BLaER1 treated with 17β-estradiol and CSF1 and Interleukin-3, amounts not matched to agents 10 nM and 100 nM (cell line): ENCODE data around the gene EPB41L4A.

ENCODE experiments used
- H3K27ac ChIP-seq, 11 experiments: shearing (Covaris generic); formaldehyde crosslinking; 2 replicates each; pipeline ENCODE4 v1.8.1; 2022
- H3K27me3 ChIP-seq, 11 experiments: shearing (Covaris generic); formaldehyde crosslinking; 2 replicates each; pipeline ENCODE4 v1.8.1; 2022
- H3K36me3 ChIP-seq, 11 experiments: shearing (Covaris generic); formaldehyde crosslinking; 2 replicates each; pipeline ENCODE4 v1.8.1; 2022
- H3K4me1 ChIP-seq, 10 experiments: shearing (Covaris generic); formaldehyde crosslinking; 2 replicates each; pipeline ENCODE4 v1.8.1; 2022
- H3K4me2 ChIP-seq, 11 experiments: shearing (Covaris generic); formaldehyde crosslinking; 2 replicates each; pipeline ENCODE4 v1.8.1; 2022
- H3K4me3 ChIP-seq, 10 experiments: shearing (Covaris generic); formaldehyde crosslinking; 2 replicates each; pipeline ENCODE4 v1.8.1; 2022
- H3K9ac ChIP-seq, 11 experiments: shearing (Covaris generic); formaldehyde crosslinking; 2 replicates each; pipeline ENCODE4 v1.8.1; 2022
- H3K9me3 ChIP-seq, 11 experiments: shearing (Covaris generic); formaldehyde crosslinking; replicated peaks in 1 of 11; 2 replicates each; pipeline ENCODE4 v1.8.1; 2022
- H4K20me1 ChIP-seq, 11 experiments: shearing (Covaris generic); formaldehyde crosslinking; 2 replicates each; pipeline ENCODE4 v1.8.1; 2022
- Cebpa-rat ChIP-seq, 11 experiments: shearing (Covaris generic); IDR thresholded peaks; 2 replicates each; pipeline ENCODE4 v1.8.1; 2022

The EPB41L4A gene

GRCh38 chr5:112159435-112159834, 259.6 kb downstream of the EPB41L4A start:
- Histone ChIP-seq H3K27ac (no peak overlapping the region), H3K4me1 (peaks cover 12 to 24% (median 19%) of the 10 kb centered on the region in 10 experiments), H3K36me3 (peaks cover 23 to 30% (median 30%) of the 10 kb centered on the region in 11 experiments), H4K20me1 (peaks cover 14 to 33% (median 31%) of the 10 kb centered on the region in 11 experiments; a peak in 21 of 22 replicates), H3K27me3 (no peaks in the 10 kb centered on the region), H3K4me2 (no peak overlapping the region), H3K9me3 (no peaks in the 10 kb centered on the region), H3K4me3 (no peak overlapping the region), H3K9ac (no peak overlapping the region)
- no peak for TF ChIP-seq Cebpa-rat (IDR thresholded peaks at IDR 0.05)

GRCh38 chr5:112156211-112156610, 262.9 kb downstream of the EPB41L4A start:
- H3K4me1 ChIP-seq, result peaks cover 0 to 6% (median 0%) of the 10 kb centered on the region in 10 experiments; a peak in 5 of 20 replicates
- H3K9me3 ChIP-seq, result no peaks in the 10 kb centered on the region
- peaks cover 0 to under 1% (median 0%) of the 10 kb centered on the region in 11 experiments; a peak in 2 of 22 replicates for H4K20me1 ChIP-seq
- no peak overlapping the region for H3K4me3 ChIP-seq
- no peak for TF ChIP-seq Cebpa-rat (IDR thresholded peaks at IDR 0.05)
- no peak overlapping the region for H3K4me2 ChIP-seq
- H3K27me3 ChIP-seq, result no peaks in the 10 kb centered on the region
- no peak overlapping the region for H3K27ac ChIP-seq
- H3K9ac ChIP-seq, result no peak overlapping the region
- no peaks in the 10 kb centered on the region for H3K36me3 ChIP-seq

GRCh38 chr5:112154940-112155686, 264.0 kb downstream of the EPB41L4A start:
- Histone ChIP-seq H3K4me2 (no peak overlapping the region), H3K4me3 (no peak overlapping the region), H3K9ac (no peak overlapping the region), H4K20me1 (no peaks in the 10 kb centered on the region), H3K27ac (no peak overlapping the region), H3K27me3 (no peaks in the 10 kb centered on the region), H3K36me3 (no peaks in the 10 kb centered on the region), H3K9me3 (peaks cover 0 to 4% (median 0%) of the 10 kb centered on the region in 11 experiments; a peak in 2 of 22 replicates), H3K4me1 (peaks cover 0 to 3% (median 0%) of the 10 kb centered on the region in 10 experiments; a peak in 4 of 20 replicates)
- no peak for TF ChIP-seq Cebpa-rat (IDR thresholded peaks at IDR 0.05)

GRCh38 chr5:112149727-112150126, 269.4 kb downstream of the EPB41L4A start:
- Histone ChIP-seq H3K4me2 (no peak overlapping the region), H3K9ac (no peak overlapping the region), H3K27me3 (no peaks in the 10 kb centered on the region), H3K4me1 (peaks cover 9 to 22% (median 19%) of the 10 kb centered on the region in 10 experiments), H4K20me1 (no peaks in the 10 kb centered on the region), H3K36me3 (no peaks in the 10 kb centered on the region), H3K4me3 (no peak overlapping the region), H3K27ac (no peak overlapping the region), H3K9me3 (peaks cover 0 to 4% (median 0%) of the 10 kb centered on the region in 11 experiments; a peak in 2 of 22 replicates)
- TF ChIP-seq Cebpa-rat (IDR thresholded peaks at IDR 0.05), result no peak

- H3K27ac ChIP-seq, result peak overlapping the region in 9 of 11 experiments; percentile 32 to 81 (median 64); a peak in 16 of 22 replicates
- no peaks in the 10 kb centered on the region for H3K36me3 ChIP-seq
- TF ChIP-seq Cebpa-rat (IDR thresholded peaks at IDR 0.05), result peak in 8 of 11 experiments; percentile 33 to 95 (median 66); a peak in 12 of 22 replicates
- peak overlapping the region; percentile 34 to 70 (median 60) for H3K4me2 ChIP-seq
- H3K4me1 ChIP-seq, result peaks cover 13 to 24% (median 21%) of the 10 kb centered on the region in 10 experiments
- no peaks in the 10 kb centered on the region for H3K27me3 ChIP-seq
- H3K9ac ChIP-seq, result peak overlapping the region in 7 of 11 experiments; percentile 4 to 71 (median 47); a peak in 11 of 22 replicates
- H3K4me3 ChIP-seq, result no peak overlapping the region
- peaks cover 0 to 4% (median 0%) of the 10 kb centered on the region in 11 experiments; a peak in 2 of 22 replicates for H3K9me3 ChIP-seq
- H4K20me1 ChIP-seq, result no peaks in the 10 kb centered on the region
These were observed 272.5 kb downstream of the EPB41L4A start for GRCh38 chr5:112146323-112147226.

DNA sequence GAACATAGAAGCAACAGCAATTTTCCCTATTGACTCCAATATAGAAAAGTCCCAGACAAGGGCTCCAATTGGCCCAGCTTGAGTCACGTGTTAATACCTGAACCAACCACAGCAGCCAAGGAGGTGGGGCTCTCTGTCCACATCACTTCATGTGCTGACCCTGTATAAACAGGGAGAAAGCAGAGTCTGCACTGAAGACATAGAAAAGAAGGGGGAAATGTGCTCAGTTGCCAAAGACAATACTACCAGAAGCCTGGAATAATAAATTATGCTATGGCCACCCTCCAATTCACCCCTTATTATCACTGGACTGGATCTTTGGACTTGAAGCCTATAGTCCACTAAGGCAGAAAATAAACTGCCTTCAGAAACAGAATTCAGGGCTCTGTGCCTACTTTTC, 275.4 kb downstream of the EPB41L4A start:
- Histone ChIP-seq H4K20me1 (no peaks in the 10 kb centered on the region), H3K4me3 (no peak overlapping the region), H3K4me2 (no peak overlapping the region), H3K36me3 (no peaks in the 10 kb centered on the region), H3K9me3 (no peaks in the 10 kb centered on the region), H3K27me3 (no peaks in the 10 kb centered on the region), H3K9ac (no peak overlapping the region), H3K27ac (no peak overlapping the region), H3K4me1 (peaks cover 13 to 24% (median 21%) of the 10 kb centered on the region in 10 experiments)
- TF ChIP-seq Cebpa-rat (IDR thresholded peaks at IDR 0.05), result no peak

DNA sequence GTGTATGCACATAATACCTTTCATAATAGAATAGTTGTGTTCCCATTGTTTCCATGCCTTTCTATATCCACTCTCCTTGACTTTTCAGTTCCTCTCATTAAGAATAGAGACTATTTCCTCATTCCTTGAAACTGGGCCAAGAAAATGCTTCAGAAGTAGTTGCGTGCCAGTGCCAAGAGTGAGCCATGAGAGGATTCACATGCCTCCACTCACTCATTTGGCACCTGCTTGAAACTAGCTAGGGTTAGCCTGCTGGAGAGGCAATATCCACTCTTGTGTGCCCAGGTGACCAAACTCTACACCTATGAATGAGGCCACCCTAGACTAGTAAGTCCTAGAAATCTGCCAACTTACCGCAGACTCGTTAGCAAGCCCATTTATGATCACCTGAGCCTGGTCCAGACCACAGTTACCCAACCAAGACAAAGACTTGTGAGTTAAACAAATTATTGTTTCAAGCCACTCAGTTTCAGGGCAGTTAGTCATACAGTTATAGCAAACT, 276.3 kb downstream of the EPB41L4A start:
- H3K27me3 ChIP-seq, result no peaks in the 10 kb centered on the region
- TF ChIP-seq Cebpa-rat (IDR thresholded peaks at IDR 0.05), result no peak

DNA sequence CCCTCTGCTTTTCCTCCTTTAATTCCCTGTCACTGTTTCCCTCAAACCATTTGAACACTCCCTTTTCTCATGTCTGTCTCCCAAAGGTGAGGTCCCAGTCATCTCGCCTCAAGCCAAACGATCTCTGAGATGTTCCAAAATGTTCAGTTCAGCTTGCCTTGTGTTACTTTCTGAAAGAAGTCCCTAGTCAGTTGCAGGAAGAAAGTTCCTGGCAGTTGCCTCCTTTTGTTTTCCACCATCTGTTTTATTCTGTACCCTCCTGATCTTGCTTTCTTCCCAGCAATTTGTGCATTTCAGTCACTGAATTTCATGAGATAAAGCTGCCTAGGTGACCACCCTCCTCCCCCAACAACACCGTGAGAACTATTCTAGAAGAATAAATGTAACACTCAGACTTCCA, 277.5 kb downstream of the EPB41L4A start:
- Histone ChIP-seq H3K4me1 (peaks cover 16 to 27% (median 21%) of the 10 kb centered on the region in 10 experiments), H3K27me3 (no peaks in the 10 kb centered on the region), H3K9ac (no peak overlapping the region), H3K9me3 (no peaks in the 10 kb centered on the region), H3K36me3 (no peaks in the 10 kb centered on the region), H3K4me3 (no peak overlapping the region), H4K20me1 (no peaks in the 10 kb centered on the region), H3K4me2 (no peak overlapping the region), H3K27ac (no peak overlapping the region)
- TF ChIP-seq Cebpa-rat (IDR thresholded peaks at IDR 0.05), result no peak

More for the DNA sequence above, 276.3 kb downstream of the EPB41L4A start:
- peak overlapping the region in 2 of 11 experiments; percentile 8 to 39; a peak in 1 of 22 replicates for H3K4me2 ChIP-seq
- H3K9me3 ChIP-seq, result no peaks in the 10 kb centered on the region
- H4K20me1 ChIP-seq, result no peaks in the 10 kb centered on the region
- H3K36me3 ChIP-seq, result no peaks in the 10 kb centered on the region
- H3K9ac ChIP-seq, result no peak overlapping the region
- H3K27ac ChIP-seq, result no peak overlapping the region
- H3K4me1 ChIP-seq, result peaks cover 13 to 24% (median 21%) of the 10 kb centered on the region in 10 experiments
- H3K4me3 ChIP-seq, result no peak overlapping the region

DNA sequence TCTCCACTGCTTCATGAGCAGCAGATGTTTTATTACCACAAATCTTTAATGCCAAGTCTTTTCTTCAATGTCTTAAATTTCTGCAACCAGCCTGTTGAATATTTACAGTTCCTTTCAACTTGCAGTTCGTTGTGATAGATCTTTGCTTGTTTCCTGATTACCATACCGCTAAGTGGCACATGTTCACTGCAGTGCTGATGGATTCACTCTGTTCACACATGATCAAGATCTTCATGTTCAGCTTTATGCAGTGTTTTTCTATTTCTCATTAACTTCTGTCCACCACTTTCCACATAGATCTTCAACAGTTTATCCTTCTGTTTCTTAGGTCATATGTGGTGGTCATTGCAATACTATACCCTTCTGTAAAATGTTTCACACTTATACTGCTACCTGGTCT, 280.6 kb downstream of the EPB41L4A start:
- Histone ChIP-seq H3K9me3 (no peaks in the 10 kb centered on the region), H3K9ac (no peak overlapping the region), H3K27ac (no peak overlapping the region), H3K27me3 (no peaks in the 10 kb centered on the region), H3K4me2 (no peak overlapping the region), H3K36me3 (no peaks in the 10 kb centered on the region), H3K4me3 (no peak overlapping the region), H3K4me1 (peaks cover 0 to 12% (median 5%) of the 10 kb centered on the region in 10 experiments; a peak in 10 of 20 replicates), H4K20me1 (no peaks in the 10 kb centered on the region)
- no peak for TF ChIP-seq Cebpa-rat (IDR thresholded peaks at IDR 0.05)
